Measurements from ENCODE around the gene NEK7.

GRCh38 chr1:198228925-198229324, 72.1 kb downstream of the NEK7 start:
- TF ChIP-seq, protein P1, sequence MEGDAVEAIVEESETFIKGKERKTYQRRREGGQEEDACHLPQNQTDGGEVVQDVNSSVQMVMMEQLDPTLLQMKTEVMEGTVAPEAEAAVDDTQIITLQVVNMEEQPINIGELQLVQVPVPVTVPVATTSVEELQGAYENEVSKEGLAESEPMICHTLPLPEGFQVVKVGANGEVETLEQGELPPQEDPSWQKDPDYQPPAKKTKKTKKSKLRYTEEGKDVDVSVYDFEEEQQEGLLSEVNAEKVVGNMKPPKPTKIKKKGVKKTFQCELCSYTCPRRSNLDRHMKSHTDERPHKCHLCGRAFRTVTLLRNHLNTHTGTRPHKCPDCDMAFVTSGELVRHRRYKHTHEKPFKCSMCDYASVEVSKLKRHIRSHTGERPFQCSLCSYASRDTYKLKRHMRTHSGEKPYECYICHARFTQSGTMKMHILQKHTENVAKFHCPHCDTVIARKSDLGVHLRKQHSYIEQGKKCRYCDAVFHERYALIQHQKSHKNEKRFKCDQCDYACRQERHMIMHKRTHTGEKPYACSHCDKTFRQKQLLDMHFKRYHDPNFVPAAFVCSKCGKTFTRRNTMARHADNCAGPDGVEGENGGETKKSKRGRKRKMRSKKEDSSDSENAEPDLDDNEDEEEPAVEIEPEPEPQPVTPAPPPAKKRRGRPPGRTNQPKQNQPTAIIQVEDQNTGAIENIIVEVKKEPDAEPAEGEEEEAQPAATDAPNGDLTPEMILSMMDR (IDR thresholded peaks at IDR 0.05; ENCODE audit: low read depth, low read length) = no peak
- no peak for TF ChIP-seq EZH2phosphoT487 (IDR thresholded peaks at IDR 0.05; ENCODE audit: low read depth)

Data from OCI-LY3 (cell line).